Cerebellar cortex (tissue), 1 donor: ENCODE data around the gene BOLA1.
A peak's percentile ranks its signal among the peaks of the same experiment; 100 is the strongest.
"Not testable (repeated sequence)": the region's sequence is repeated elsewhere in the genome, so short reads cannot be mapped to it uniquely, and the experiment has no call there.

Source experiments
- DNase-seq: peaks from one replicate; pipeline ENCODE4 v3.0.0-alpha.2; 2015; ENCODE audit warnings: low spot score

The BOLA1 gene

GRCh38 chr1:149887196-149887455 lies 12.2 kb upstream of the BOLA1 start:
- DNase-seq = not testable (repeated sequence)

- DNase-seq = peak; percentile 100
These were observed 11.7 kb upstream of the BOLA1 start for GRCh38 chr1:149887456-149888246.

GRCh38 chr1:149888247-149888998 lies 10.9 kb upstream of the BOLA1 start:
- DNase-seq = peak; percentile 93

- no peak for DNase-seq
These were observed 10.4 kb upstream of the BOLA1 start for GRCh38 chr1:149888999-149889289.

GRCh38 chr1:149896575-149896974 lies 2.8 kb upstream of the BOLA1 start:
- DNase-seq = no peak

- no peak for DNase-seq
These were observed 4.6 kb downstream of the BOLA1 start for GRCh38 chr1:149903836-149904491.

- DNase-seq = no peak
These were observed 7.3 kb downstream of the BOLA1 start for GRCh38 chr1:149906570-149907075.

- DNase-seq = no peak
These were observed 15.2 kb downstream of the BOLA1 start for GRCh38 chr1:149914545-149914944.

GRCh38 chr1:149915429-149916192 lies 16.2 kb downstream of the BOLA1 start:
- no peak for DNase-seq

- no peak for DNase-seq
These were observed 17.0 kb downstream of the BOLA1 start for GRCh38 chr1:149916193-149916897.

GRCh38 chr1:149916898-149917252 lies 17.5 kb downstream of the BOLA1 start:
- DNase-seq = no peak

- peak; percentile 88 for DNase-seq
These were observed 18.3 kb downstream of the BOLA1 start, which contains the start of gene SV2A for GRCh38 chr1:149917571-149918144. Gene SV2A, minus strand, starts transcription at chr1:149917844. Its CDS starts 4,004 bp downstream, at chr1:149913840.

- DNase-seq = no peak
These were observed 24.3 kb downstream of the BOLA1 start for GRCh38 chr1:149923626-149924025.

GRCh38 chr1:149925345-149925744 lies 26.0 kb downstream of the BOLA1 start:
- DNase-seq = no peak

GRCh38 chr1:149925751-149926150 lies 26.4 kb downstream of the BOLA1 start:
- no peak for DNase-seq

- DNase-seq = no peak
These were observed 26.9 kb downstream of the BOLA1 start for GRCh38 chr1:149926296-149926695.

- no peak for DNase-seq
These were observed 27.7 kb downstream of the BOLA1 start for GRCh38 chr1:149927056-149927562.

GRCh38 chr1:149927563-149928400 lies 28.4 kb downstream of the BOLA1 start, which contains the start of gene SF3B4:
Gene SF3B4, minus strand, starts transcription at chr1:149927803. Its CDS starts 44 bp downstream, at chr1:149927759.
- peak; percentile 97 for DNase-seq

- DNase-seq = no peak
These were observed 29.0 kb downstream of the BOLA1 start for GRCh38 chr1:149928401-149928724.

GRCh38 chr1:149929856-149930255 lies 30.5 kb downstream of the BOLA1 start:
- DNase-seq = no peak
